ENCODE measurements around the gene AMBRA1.

Gene AMBRA1

GRCh38 chr11:46570790-46571398, 22.9 kb downstream of the AMBRA1 start:
- DNase-seq = no peak

- no peak for DNase-seq
These were observed 28.5 kb downstream of the AMBRA1 start for GRCh38 chr11:46565232-46565840.

- DNase-seq = no peak
These were observed 29.4 kb downstream of the AMBRA1 start for GRCh38 chr11:46564459-46564858.

GRCh38 chr11:46562527-46562926, 31.3 kb downstream of the AMBRA1 start:
- no peak for DNase-seq

- peak; percentile 29 for DNase-seq
These were observed 33.4 kb downstream of the AMBRA1 start for GRCh38 chr11:46560300-46560991.

GRCh38 chr11:46559815-46560214, 34.0 kb downstream of the AMBRA1 start:
- no peak for DNase-seq

GRCh38 chr11:46557684-46558151, 36.1 kb downstream of the AMBRA1 start:
- DNase-seq = no peak

GRCh38 chr11:46555267-46556054, 38.4 kb downstream of the AMBRA1 start:
- DNase-seq = no peak

- DNase-seq = no peak
These were observed 39.3 kb downstream of the AMBRA1 start for GRCh38 chr11:46554213-46555147.

- DNase-seq = no peak
These were observed 40.0 kb downstream of the AMBRA1 start for GRCh38 chr11:46553814-46554212.

- DNase-seq = no peak
These were observed 42.6 kb downstream of the AMBRA1 start for GRCh38 chr11:46551261-46551660.

- no peak for DNase-seq
These were observed 46.2 kb downstream of the AMBRA1 start for GRCh38 chr11:46547579-46547978.

GRCh38 chr11:46543564-46543963, 50.3 kb downstream of the AMBRA1 start:
- no peak for DNase-seq

GRCh38 chr11:46541593-46542371, 52.0 kb downstream of the AMBRA1 start:
- no peak for DNase-seq

GRCh38 chr11:46540807-46541206, 53.0 kb downstream of the AMBRA1 start:
- no peak for DNase-seq

- peak; percentile 76 for DNase-seq
These were observed 56.1 kb downstream of the AMBRA1 start for GRCh38 chr11:46537537-46538295.

- no peak for DNase-seq
These were observed 56.7 kb downstream of the AMBRA1 start for GRCh38 chr11:46537121-46537520.

GRCh38 chr11:46535688-46536087, 58.1 kb downstream of the AMBRA1 start:
- DNase-seq = no peak

- DNase-seq = no peak
These were observed 59.1 kb downstream of the AMBRA1 start for GRCh38 chr11:46534711-46535110.

GRCh38 chr11:46533396-46534100, 60.3 kb downstream of the AMBRA1 start:
- DNase-seq = no peak

Data from DMS153 (cell line).